Measurements from ENCODE around the gene LIN7B.

- TF ChIP-seq POLR2A (IDR thresholded peaks at IDR 0.05; ENCODE audit: low read depth, low read length) (no peak), TAF1 (IDR thresholded peaks at IDR 0.05; ENCODE audit: low read depth, low read length) (no peak), SPI1 (IDR thresholded peaks at IDR 0.05; ENCODE audit: low read depth, low read length) (no peak), POU2F2 (IDR thresholded peaks at IDR 0.05; ENCODE audit: low read depth, low read length) (no peak)
Observed at GRCh38 chr19:49110567-49110966, 3.6 kb upstream of the LIN7B start.

All from GM12891 (cell line).